ENCODE results near the gene EDDM13.

EDDM13 gene

DNA sequence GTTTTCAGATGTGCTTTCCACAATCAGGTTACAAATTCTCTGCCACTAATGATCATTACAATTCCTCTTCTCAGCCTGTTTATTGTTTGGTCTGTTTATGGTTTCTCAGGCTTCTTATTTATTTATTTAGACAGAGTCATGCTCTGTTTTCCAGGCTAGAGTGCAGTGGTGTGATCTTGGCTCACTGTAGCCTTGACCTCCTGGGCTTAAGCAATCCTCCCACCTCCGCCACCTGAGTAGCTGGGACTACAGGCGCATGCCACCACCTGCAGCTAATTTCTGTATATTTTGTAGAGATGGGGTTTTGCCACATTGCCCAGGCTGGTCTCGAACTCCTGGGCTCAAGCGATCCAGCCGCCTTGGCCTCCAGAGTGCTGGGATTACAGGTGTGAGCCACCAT is 44.2 kb downstream of the EDDM13 start:
- TF ChIP-seq, protein P1, sequence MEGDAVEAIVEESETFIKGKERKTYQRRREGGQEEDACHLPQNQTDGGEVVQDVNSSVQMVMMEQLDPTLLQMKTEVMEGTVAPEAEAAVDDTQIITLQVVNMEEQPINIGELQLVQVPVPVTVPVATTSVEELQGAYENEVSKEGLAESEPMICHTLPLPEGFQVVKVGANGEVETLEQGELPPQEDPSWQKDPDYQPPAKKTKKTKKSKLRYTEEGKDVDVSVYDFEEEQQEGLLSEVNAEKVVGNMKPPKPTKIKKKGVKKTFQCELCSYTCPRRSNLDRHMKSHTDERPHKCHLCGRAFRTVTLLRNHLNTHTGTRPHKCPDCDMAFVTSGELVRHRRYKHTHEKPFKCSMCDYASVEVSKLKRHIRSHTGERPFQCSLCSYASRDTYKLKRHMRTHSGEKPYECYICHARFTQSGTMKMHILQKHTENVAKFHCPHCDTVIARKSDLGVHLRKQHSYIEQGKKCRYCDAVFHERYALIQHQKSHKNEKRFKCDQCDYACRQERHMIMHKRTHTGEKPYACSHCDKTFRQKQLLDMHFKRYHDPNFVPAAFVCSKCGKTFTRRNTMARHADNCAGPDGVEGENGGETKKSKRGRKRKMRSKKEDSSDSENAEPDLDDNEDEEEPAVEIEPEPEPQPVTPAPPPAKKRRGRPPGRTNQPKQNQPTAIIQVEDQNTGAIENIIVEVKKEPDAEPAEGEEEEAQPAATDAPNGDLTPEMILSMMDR (IDR thresholded peaks at IDR 0.05; ENCODE audit: control extremely low read depth, extremely low read depth, low read depth, missing control alignments): no peak
- ChIA-PET POLR2A (no interaction called here), CTCF (no interaction called here)
- no peak for DNase-seq (ENCODE audit: extremely low spot score)

DNA sequence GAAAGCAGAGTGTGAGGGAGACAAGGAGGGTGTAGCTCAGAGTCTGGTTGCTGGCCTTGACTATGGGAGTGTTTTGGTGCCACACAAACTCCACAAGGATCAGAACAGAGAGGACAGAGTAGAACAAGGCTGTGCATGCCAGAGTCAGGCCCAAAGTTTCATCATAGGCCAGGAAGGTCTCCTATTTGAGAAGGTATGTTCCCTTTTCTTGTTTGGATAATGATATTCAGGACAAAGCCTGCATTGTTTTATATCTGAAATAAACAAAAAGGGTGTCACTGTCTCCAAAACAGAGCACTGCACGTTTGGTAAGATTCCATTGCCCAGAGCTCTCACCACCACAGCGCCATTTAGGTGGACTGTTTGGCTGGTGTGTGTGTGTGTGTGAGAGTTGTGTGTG is 45.2 kb downstream of the EDDM13 start:
- no peak for DNase-seq (ENCODE audit: extremely low spot score)
- TF ChIP-seq, protein P1 (IDR thresholded peaks at IDR 0.05; ENCODE audit: control extremely low read depth, extremely low read depth, low read depth, missing control alignments): no peak
- ChIA-PET POLR2A (no interaction called here), CTCF (interaction anchor here (1.1 to 2.2 kb wide), 5 partner anchors 8 to 685 kb away, joined by 3 to 13 read pairs (median 6); no protein-coding TSS in a partner anchor)

DNA sequence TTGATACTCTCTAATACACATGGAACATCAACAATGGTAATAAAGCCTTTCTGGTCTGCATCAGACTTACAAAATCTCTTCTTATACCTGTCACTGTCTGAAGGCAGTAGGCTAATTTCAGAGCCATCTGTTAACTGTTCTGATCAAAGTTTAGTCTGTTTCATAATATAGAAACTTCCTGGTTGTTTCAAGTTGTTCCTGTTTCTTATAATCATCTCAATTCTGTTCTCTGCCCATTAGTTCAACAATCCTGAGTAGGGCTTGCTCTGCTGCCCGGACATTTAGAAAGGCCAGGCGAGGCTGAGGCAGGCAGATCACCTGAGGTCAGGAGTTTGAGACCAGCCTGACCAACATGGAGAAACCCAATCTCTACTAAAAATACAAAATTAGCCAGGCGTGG is 47.4 kb downstream of the EDDM13 start:
- no peak for DNase-seq (ENCODE audit: extremely low spot score)
- POLR2A ChIA-PET: no interaction called here
- CTCF ChIA-PET: interaction anchor here (2.2 kb wide), 1 partner anchor 10 kb away, joined by 6 read pairs; no protein-coding TSS in a partner anchor
- TF ChIP-seq, protein P1 (IDR thresholded peaks at IDR 0.05; ENCODE audit: control extremely low read depth, extremely low read depth, low read depth, missing control alignments): no peak

DNA sequence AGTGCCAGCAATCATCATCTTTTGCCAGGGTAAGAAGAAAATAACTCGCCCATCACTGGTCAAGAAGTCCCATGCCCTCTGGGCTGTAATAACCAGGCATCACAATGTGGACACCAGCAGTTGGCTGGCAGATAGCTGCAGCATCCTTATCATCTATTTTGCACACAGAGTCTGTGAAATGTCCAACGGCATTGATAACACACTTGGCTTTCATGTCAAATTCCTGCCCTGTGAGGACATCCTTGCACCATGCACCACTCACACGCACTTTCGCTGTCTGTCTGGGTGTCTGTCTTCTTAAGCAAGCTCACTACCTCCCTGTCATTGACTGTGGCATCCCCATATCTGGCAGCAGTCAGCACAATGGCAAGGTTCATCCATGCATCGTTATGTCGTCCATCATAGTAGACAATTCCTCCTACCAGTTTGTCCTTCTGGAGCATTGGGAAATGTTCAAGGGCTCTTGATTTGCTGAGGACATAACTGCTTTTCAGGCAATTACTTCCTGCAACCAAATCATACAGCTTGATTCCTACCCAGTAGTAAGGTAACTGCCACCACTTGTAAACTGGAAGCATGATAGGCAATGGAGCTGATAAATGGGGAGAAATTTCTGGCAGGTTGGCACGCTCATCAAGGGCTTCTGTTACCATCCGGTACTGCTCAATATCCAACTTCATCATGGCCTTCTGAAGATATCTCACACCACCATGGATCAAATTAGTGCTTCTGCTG is 48.9 kb downstream of the EDDM13 start:
- TF ChIP-seq, protein P1 (IDR thresholded peaks at IDR 0.05; ENCODE audit: control extremely low read depth, extremely low read depth, low read depth, missing control alignments): no peak
- no peak for DNase-seq (ENCODE audit: extremely low spot score)
- CTCF ChIA-PET: interaction anchor here (1.0 to 2.3 kb wide), 5 partner anchors 12 to 68 kb away, joined by 3 to 20 read pairs (median 6); no protein-coding TSS in a partner anchor
- POLR2A ChIA-PET: no interaction called here

DNA sequence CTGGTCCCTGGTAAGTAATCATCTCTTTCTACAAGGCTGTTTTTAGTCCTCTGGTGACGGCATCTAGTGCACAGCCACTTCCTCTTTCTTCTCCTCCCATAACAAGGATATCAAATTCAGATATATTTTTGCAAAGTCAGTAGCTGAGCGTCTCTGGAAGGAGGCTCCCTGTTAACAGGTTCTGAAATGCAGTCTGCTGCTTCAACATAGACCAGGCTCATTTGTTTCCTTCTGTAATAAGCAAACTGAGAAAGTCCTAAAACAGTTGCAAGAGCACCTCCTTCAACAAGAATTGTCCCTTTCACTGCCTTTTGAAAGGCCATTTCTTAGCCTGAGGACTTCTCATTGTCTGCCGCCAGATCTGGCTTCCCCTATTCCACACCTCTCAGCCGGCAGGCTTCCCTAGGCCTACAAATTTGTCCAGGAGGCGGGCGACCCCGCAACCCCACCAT is 49.5 kb downstream of the EDDM13 start:
- DNase-seq (ENCODE audit: extremely low spot score): peak; percentile 24
- POLR2A ChIA-PET: no interaction called here
- TF ChIP-seq, protein P1 (IDR thresholded peaks at IDR 0.05; ENCODE audit: control extremely low read depth, extremely low read depth, low read depth, missing control alignments): no peak
- CTCF ChIA-PET: interaction anchor here (1.0 to 2.3 kb wide), 5 partner anchors 11 to 69 kb away, joined by 3 to 20 read pairs (median 6); no protein-coding TSS in a partner anchor

DNA sequence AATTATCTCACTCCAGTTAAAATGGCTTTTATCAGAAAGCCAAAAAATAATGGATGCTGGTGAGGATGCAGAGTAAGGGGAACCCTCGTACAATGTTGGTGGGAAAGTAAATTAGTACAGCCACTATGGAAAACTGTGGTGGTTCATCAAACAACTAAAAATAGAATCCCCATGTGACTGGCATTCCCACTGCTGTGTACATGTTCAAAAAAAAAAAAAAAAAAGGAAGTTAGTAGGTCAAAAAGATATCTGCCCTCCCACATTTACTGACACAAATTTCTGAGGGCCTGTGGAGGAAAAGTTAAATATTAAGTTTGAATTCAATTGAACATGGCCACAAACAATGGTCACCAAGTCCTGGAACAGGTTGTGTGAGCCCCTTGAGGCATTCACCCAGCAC is 51.9 kb downstream of the EDDM13 start:
- POLR2A ChIA-PET: no interaction called here
- TF ChIP-seq, protein P1 (IDR thresholded peaks at IDR 0.05; ENCODE audit: control extremely low read depth, extremely low read depth, low read depth, missing control alignments): no peak
- DNase-seq (ENCODE audit: extremely low spot score): no peak
- CTCF ChIA-PET: interaction anchor here (1.7 kb wide), 1 partner anchor 9 kb away, joined by 5 read pairs; no protein-coding TSS in a partner anchor

Data from GM10248 (cell line).